ENCODE data around the gene USP20.

The USP20 gene

DNA sequence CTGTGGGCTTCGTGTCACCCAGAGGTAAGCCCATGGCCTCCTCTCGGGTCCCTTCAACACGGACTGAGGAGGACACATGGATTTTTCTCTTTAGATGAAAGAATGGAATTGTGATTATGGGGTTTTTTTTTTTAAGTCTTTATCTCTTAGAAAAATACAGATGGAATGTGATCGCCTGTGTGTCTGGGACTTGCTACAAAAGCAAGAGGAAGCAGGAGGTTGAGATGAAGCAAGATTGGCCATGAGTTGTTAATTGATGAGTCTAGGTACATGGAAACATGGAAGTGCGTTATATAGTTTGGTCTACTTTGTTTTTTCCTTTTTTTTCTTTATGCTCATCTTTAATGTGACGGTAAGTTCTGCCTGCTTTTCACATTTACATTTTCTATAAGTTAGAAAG lies 14.6 kb downstream of the USP20 start:
- peak; percentile 47 for DNase-seq (ENCODE audit: low read depth, low spot score)
- H3K4me3 ChIP-seq (ENCODE audit: low read depth, low read length): no peak overlapping the region
- TF ChIP-seq, protein P1, sequence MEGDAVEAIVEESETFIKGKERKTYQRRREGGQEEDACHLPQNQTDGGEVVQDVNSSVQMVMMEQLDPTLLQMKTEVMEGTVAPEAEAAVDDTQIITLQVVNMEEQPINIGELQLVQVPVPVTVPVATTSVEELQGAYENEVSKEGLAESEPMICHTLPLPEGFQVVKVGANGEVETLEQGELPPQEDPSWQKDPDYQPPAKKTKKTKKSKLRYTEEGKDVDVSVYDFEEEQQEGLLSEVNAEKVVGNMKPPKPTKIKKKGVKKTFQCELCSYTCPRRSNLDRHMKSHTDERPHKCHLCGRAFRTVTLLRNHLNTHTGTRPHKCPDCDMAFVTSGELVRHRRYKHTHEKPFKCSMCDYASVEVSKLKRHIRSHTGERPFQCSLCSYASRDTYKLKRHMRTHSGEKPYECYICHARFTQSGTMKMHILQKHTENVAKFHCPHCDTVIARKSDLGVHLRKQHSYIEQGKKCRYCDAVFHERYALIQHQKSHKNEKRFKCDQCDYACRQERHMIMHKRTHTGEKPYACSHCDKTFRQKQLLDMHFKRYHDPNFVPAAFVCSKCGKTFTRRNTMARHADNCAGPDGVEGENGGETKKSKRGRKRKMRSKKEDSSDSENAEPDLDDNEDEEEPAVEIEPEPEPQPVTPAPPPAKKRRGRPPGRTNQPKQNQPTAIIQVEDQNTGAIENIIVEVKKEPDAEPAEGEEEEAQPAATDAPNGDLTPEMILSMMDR (IDR thresholded peaks at IDR 0.05; ENCODE audit: low read depth, low read length): no peak
- in situ Hi-C loops (cut with HindIII; ENCODE audit: low sequenced_read_pairs): no loop called here

DNA sequence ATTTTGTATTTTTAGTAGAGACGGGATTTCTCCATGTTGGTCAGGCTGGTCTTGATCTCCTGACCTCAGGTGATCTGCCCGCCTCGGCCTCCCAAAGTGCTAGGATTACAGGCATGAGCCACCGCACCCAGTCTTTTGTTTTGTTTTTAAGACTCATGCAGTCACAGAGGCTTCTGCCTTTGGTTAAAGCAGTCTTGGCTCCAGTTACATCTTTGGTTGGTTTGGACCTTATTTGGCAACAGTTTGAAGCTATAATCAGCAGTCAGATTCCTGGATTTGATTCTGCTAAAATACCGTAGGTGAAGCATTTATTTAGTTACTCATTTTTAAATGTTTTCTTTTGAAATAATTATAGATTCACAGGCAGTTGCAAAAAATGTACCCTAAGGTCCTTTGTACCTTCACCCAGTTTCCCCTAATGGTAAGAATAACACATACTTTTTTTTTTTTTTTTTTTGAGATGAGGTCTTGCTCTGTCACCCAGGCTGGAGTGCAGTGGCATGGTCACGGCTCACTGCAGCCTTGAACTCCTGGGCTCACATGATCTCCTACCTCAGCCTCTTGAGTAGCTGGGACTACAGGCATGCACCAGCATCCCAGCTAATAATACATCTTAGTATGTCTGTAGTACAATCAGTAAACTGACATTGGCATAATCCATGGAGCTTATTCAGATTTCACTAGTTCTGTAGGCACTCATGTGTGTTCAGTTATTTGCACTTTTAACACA lies 15.7 kb downstream of the USP20 start:
- peak; percentile 16 for DNase-seq (ENCODE audit: low read depth, low spot score)
- in situ Hi-C loops (cut with HindIII; ENCODE audit: low sequenced_read_pairs): no loop called here
- TF ChIP-seq, protein P1 (IDR thresholded peaks at IDR 0.05; ENCODE audit: low read depth, low read length): no peak
- no peak overlapping the region for H3K4me3 ChIP-seq (ENCODE audit: low read depth, low read length)

DNA sequence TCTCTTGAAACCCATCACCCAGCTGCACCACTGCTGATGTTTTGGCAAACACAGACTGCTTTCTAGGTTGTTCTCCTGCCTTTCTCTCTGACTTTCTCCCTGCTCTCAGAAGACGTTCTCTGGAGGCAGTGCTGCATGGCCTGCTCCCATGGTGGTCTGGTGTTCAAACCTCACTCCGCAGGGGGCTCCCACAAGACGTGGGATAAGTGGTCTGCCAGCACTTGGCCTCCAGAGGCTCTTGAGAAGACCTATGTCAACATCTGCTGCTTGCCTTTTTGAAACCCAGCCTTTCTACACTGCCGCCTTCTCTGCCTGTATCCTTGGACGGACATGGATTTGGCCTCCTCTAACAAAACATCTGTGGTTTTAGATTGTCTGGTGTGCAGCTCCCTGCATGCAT lies 16.6 kb downstream of the USP20 start:
- TF ChIP-seq, protein P1 (IDR thresholded peaks at IDR 0.05; ENCODE audit: low read depth, low read length): no peak
- no peak for DNase-seq (ENCODE audit: low read depth, low spot score)
- in situ Hi-C loops (cut with HindIII; ENCODE audit: low sequenced_read_pairs): no loop called here
- no peak overlapping the region for H3K4me3 ChIP-seq (ENCODE audit: low read depth, low read length)

DNA sequence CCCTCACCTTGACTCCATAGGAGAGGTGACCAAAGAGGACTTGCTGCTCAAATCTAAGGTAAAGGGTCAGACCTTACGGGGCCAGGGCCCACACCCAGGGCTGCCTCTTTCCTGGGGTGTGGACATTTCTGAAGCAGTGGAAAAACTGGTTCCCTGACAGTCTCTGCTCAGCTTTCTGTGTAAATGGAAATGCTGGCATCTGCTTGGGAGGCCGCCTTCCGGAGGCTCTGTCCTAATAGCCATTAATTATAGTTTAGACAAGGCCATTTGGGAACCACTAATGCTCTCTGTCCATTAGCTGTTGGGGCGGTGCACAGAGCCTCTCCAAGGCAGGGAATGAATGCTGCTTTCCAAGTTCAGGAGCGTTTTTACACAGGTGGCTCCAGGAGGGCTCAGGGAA lies 17.3 kb downstream of the USP20 start:
- no peak overlapping the region for H3K4me3 ChIP-seq (ENCODE audit: low read depth, low read length)
- DNase-seq (ENCODE audit: low read depth, low spot score): no peak
- TF ChIP-seq, protein P1 (IDR thresholded peaks at IDR 0.05; ENCODE audit: low read depth, low read length): no peak
- in situ Hi-C loops (cut with HindIII; ENCODE audit: low sequenced_read_pairs): no loop called here

DNA sequence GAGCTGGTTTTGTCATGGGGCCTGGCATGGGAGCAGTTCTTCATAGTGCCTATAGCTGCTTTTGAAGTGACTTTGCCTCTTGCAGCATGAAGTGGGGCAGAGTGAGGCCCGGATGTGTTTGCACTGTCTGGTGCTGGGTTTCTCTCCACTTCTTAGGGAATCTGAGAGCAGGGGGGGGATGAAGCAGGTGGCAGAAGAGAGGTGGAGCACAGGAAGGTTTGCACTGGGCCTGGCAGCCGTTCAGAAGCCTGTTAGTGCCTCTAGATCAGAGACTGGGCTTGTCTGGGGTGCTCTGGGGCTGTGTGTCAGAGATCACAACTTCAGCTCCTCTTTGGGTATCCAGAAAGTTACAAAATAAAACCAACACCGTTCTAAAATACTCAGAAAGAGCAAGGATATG lies 18.4 kb downstream of the USP20 start:
- no peak overlapping the region for H3K4me3 ChIP-seq (ENCODE audit: low read depth, low read length)
- in situ Hi-C loops (cut with HindIII; ENCODE audit: low sequenced_read_pairs): no loop called here
- no peak for DNase-seq (ENCODE audit: low read depth, low spot score)
- TF ChIP-seq, protein P1 (IDR thresholded peaks at IDR 0.05; ENCODE audit: low read depth, low read length): no peak

DNA sequence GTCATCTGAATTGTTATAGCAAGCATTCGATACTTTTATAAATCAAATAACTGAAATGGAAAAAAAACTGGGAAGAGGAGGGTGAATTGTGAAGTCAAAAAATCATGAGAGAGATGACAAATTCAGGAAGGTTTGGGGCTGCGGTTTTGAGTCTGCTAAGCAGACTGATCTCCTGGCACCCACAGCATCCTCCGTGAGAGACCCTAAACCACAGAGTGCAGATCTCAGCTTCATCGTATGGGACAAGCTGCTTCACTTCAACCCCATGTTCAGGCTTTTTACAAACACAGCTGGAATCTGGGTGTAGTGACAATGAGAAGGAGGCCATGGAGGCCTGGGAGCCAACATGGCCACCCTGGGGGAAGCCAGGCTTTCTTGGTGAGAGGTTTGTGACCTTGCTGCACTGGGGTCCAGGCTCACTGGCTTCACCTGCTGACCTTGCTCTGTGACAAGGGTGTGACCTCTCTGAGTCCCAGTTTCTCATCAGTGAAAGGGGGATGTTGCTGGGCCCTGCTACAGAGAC lies 19.4 kb downstream of the USP20 start:
- no peak for DNase-seq (ENCODE audit: low read depth, low spot score)
- no peak overlapping the region for H3K4me3 ChIP-seq (ENCODE audit: low read depth, low read length)
- in situ Hi-C loops (cut with HindIII; ENCODE audit: low sequenced_read_pairs): no loop called here
- TF ChIP-seq, protein P1 (IDR thresholded peaks at IDR 0.05; ENCODE audit: low read depth, low read length): no peak
